Hypothalamus (tissue), 51 donors: ENCODE data around the gene ZSCAN2.

Experiments
- DNase-seq, 51 donors: peaks; one replicate each; lab custom pipeline; 2025; lab: John Stamatoyannopoulos, UW

The ZSCAN2 gene

GRCh38 chr15:84598250-84598649, 2.6 kb upstream of the ZSCAN2 start:
- peak in 2 of 51 donors; percentile 15 to 32 for DNase-seq

GRCh38 chr15:84598993-84599392, 1.8 kb upstream of the ZSCAN2 start:
- peak in 25 of 51 donors; percentile 2 to 64 (median 22) for DNase-seq

GRCh38 chr15:84599906-84600305, 903 bp upstream of the ZSCAN2 start:
- DNase-seq: no peak

- DNase-seq: peak in 40 of 51 donors; percentile 13 to 84 (median 50)
Observed at GRCh38 chr15:84600331-84600686, 500 bp upstream of the ZSCAN2 start.

GRCh38 chr15:84601555-84601838, 688 bp downstream of the ZSCAN2 start:
- no peak for DNase-seq

GRCh38 chr15:84603630-84604379, 3.0 kb downstream of the ZSCAN2 start:
- DNase-seq: no peak

- DNase-seq: peak in 2 of 51 donors; percentile 2 to 3
Observed at GRCh38 chr15:84604826-84605553, 4.2 kb downstream of the ZSCAN2 start.

GRCh38 chr15:84605554-84605882, 4.7 kb downstream of the ZSCAN2 start:
- DNase-seq: no peak

- DNase-seq: no peak
Observed at GRCh38 chr15:84606653-84607120, 5.9 kb downstream of the ZSCAN2 start.

- DNase-seq: no peak
Observed at GRCh38 chr15:84608707-84609284, 8.0 kb downstream of the ZSCAN2 start.

GRCh38 chr15:84609818-84610525, 9.2 kb downstream of the ZSCAN2 start:
- DNase-seq: no peak

GRCh38 chr15:84611631-84612030, 10.8 kb downstream of the ZSCAN2 start:
- DNase-seq: no peak

- DNase-seq: no peak
Observed at GRCh38 chr15:84616235-84616634, 15.4 kb downstream of the ZSCAN2 start.

GRCh38 chr15:84620626-84621025, 19.8 kb downstream of the ZSCAN2 start:
- no peak for DNase-seq

GRCh38 chr15:84621358-84621979, 20.7 kb downstream of the ZSCAN2 start:
- DNase-seq: no peak

- DNase-seq: no peak
Observed at GRCh38 chr15:84624359-84624758, 23.6 kb downstream of the ZSCAN2 start.

- no peak for DNase-seq
Observed at GRCh38 chr15:84625123-84625522, 24.3 kb downstream of the ZSCAN2 start.

- no peak for DNase-seq
Observed at GRCh38 chr15:84629033-84629432, 28.2 kb downstream of the ZSCAN2 start.

GRCh38 chr15:84631706-84632272, 31.0 kb downstream of the ZSCAN2 start:
- DNase-seq: no peak
